ENCODE data around the gene MDN1. TPM values are rescaled to one million over a fixed set of nuclear protein-coding genes. Genes with fewer than 3 reads are reported as not detected.

MDN1 gene
- total RNA-seq, 1 experiment from 2014 or later = 20.5 TPM

DNA sequence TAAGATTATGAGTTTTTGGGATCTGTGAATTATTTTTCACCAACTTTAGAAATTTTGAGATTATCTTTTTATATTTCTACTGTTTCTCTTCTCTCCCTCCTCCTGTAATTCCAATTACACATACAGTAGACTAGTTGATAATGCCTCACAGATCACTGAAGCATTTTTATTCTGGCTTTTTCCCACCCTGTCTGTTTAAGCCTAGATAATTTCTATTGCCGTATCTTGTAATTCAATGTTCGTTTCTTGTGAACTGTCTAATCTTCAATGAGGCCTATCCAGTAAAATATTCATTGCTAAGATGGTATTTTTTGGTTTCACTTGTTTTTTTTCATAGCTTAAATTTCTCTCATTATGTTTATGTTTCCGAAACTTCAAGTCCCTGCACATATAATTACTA lies 12.0 kb downstream of the MDN1 start:
- Histone ChIP-seq H2AFZ (ENCODE audit: low read length) (no peak overlapping the region), H3K27ac (ENCODE audit: low read length) (no peak overlapping the region), H3K4me2 (ENCODE audit: low read length) (no peak overlapping the region), H3K9me2 (replicated peaks; ENCODE audit: low read length) (no peaks in the 10 kb centered on the region), H3K36me3 (ENCODE audit: low read depth, low read length) (no peaks in the 10 kb centered on the region), H3K4me3 (ENCODE audit: low read length) (no peak overlapping the region), H4K20me1 (ENCODE audit: low read length) (no peaks in the 10 kb centered on the region), H3K9ac (ENCODE audit: low read length) (no peak overlapping the region), H3K9me3 (ENCODE audit: low read length) (no peaks in the 10 kb centered on the region), H3F3A (ENCODE audit: low read length, unreplicated experiment) (no peaks in the 10 kb centered on the region), H3K4me1 (ENCODE audit: insufficient read depth, low read length) (no peaks in the 10 kb centered on the region), H3K27me3 (ENCODE audit: low read length) (no peaks in the 10 kb centered on the region), H3K79me2 (ENCODE audit: low read length) (peaks cover 80% of the 10 kb centered on the region)
- TF ChIP-seq EZH2 (IDR thresholded peaks at IDR 0.05; ENCODE audit: low read length, unreplicated experiment) (no peak), EZH2phosphoT487 (IDR thresholded peaks at IDR 0.05; ENCODE audit: borderline replicate concordance, low read length) (no peak)
- TF ChIP-seq, protein P1, sequence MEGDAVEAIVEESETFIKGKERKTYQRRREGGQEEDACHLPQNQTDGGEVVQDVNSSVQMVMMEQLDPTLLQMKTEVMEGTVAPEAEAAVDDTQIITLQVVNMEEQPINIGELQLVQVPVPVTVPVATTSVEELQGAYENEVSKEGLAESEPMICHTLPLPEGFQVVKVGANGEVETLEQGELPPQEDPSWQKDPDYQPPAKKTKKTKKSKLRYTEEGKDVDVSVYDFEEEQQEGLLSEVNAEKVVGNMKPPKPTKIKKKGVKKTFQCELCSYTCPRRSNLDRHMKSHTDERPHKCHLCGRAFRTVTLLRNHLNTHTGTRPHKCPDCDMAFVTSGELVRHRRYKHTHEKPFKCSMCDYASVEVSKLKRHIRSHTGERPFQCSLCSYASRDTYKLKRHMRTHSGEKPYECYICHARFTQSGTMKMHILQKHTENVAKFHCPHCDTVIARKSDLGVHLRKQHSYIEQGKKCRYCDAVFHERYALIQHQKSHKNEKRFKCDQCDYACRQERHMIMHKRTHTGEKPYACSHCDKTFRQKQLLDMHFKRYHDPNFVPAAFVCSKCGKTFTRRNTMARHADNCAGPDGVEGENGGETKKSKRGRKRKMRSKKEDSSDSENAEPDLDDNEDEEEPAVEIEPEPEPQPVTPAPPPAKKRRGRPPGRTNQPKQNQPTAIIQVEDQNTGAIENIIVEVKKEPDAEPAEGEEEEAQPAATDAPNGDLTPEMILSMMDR (conservative IDR thresholded peaks at IDR 0.05; ENCODE audit: low read depth, low read length) = no peak
- BruUV-seq (replicated peaks) = no TSS peak
- ChIA-PET POLR2A (ENCODE audit: unreplicated experiment) (no interaction called here), CTCF (no interaction called here)
- ATAC-seq = no peak
- no peak for DNase-seq
- intact Hi-C loops (cut with micrococcal nuclease) = no loop called here

GRCh38 chr6:89805814-89806371 lies 13.7 kb downstream of the MDN1 start:
- ATAC-seq (no peak), DNase-seq (no peak)
- H3K36me3 ChIP-seq (ENCODE audit: low read depth, low read length) = 0 out of 2 replicates have a peak, but pooled peaks cover 3% of the 10 kb centered on the region
- CTCF ChIA-PET = no interaction called here
- H3K9me3 ChIP-seq (ENCODE audit: low read length) = no peaks in the 10 kb centered on the region
- no peaks in the 10 kb centered on the region for H3K4me1 ChIP-seq (ENCODE audit: insufficient read depth, low read length)
- POLR2A ChIA-PET (ENCODE audit: unreplicated experiment) = no interaction called here
- no peak overlapping the region for H3K4me2 ChIP-seq (ENCODE audit: low read length)
- no peaks in the 10 kb centered on the region for H3K9me2 ChIP-seq (replicated peaks; ENCODE audit: low read length)
- no peak overlapping the region for H3K9ac ChIP-seq (ENCODE audit: low read length)
- H3K27ac ChIP-seq (ENCODE audit: low read length) = no peak overlapping the region
- no peaks in the 10 kb centered on the region for H3K27me3 ChIP-seq (ENCODE audit: low read length)
- H3K79me2 ChIP-seq (ENCODE audit: low read length) = peaks cover 63% of the 10 kb centered on the region
- intact Hi-C loops (cut with micrococcal nuclease) = no loop called here
- no peak overlapping the region for H2AFZ ChIP-seq (ENCODE audit: low read length)
- H3K4me3 ChIP-seq (ENCODE audit: low read length) = no peak overlapping the region
- no peaks in the 10 kb centered on the region for H3F3A ChIP-seq (ENCODE audit: low read length, unreplicated experiment)
- BruUV-seq (replicated peaks) = no TSS peak
- TF ChIP-seq, protein P1 (conservative IDR thresholded peaks at IDR 0.05; ENCODE audit: low read depth, low read length) = no peak
- TF ChIP-seq EZH2 (IDR thresholded peaks at IDR 0.05; ENCODE audit: low read length, unreplicated experiment) = no peak
- no peak for TF ChIP-seq EZH2phosphoT487 (IDR thresholded peaks at IDR 0.05; ENCODE audit: borderline replicate concordance, low read length)
- H4K20me1 ChIP-seq (ENCODE audit: low read length) = no peaks in the 10 kb centered on the region

GRCh38 chr6:89803271-89803670 lies 16.3 kb downstream of the MDN1 start:
- Histone ChIP-seq H3K4me2 (ENCODE audit: low read length) (no peak overlapping the region), H3K4me3 (ENCODE audit: low read length) (no peak overlapping the region), H4K20me1 (ENCODE audit: low read length) (no peaks in the 10 kb centered on the region), H3F3A (ENCODE audit: low read length, unreplicated experiment) (no peaks in the 10 kb centered on the region), H3K9me2 (replicated peaks; ENCODE audit: low read length) (no peaks in the 10 kb centered on the region), H2AFZ (ENCODE audit: low read length) (no peak overlapping the region), H3K9me3 (ENCODE audit: low read length) (no peaks in the 10 kb centered on the region), H3K27me3 (ENCODE audit: low read length) (no peaks in the 10 kb centered on the region), H3K4me1 (ENCODE audit: insufficient read depth, low read length) (no peaks in the 10 kb centered on the region), H3K9ac (ENCODE audit: low read length) (no peak overlapping the region), H3K36me3 (ENCODE audit: low read depth, low read length) (peaks cover 11% of the 10 kb centered on the region), H3K27ac (ENCODE audit: low read length) (no peak overlapping the region), H3K79me2 (ENCODE audit: low read length) (peaks cover 40% of the 10 kb centered on the region)
- intact Hi-C loops (cut with micrococcal nuclease) = no loop called here
- BruUV-seq (replicated peaks) = no TSS peak
- no peak for DNase-seq
- TF ChIP-seq, protein P1 (conservative IDR thresholded peaks at IDR 0.05; ENCODE audit: low read depth, low read length) = no peak
- TF ChIP-seq EZH2 (IDR thresholded peaks at IDR 0.05; ENCODE audit: low read length, unreplicated experiment) = no peak
- no peak for TF ChIP-seq EZH2phosphoT487 (IDR thresholded peaks at IDR 0.05; ENCODE audit: borderline replicate concordance, low read length)
- ChIA-PET POLR2A (ENCODE audit: unreplicated experiment) (no interaction called here), CTCF (no interaction called here)
- no peak for ATAC-seq
